Choroid plexus epithelial cell (primary cell): ENCODE data around the gene CALHM3.
A peak's percentile ranks its signal among the peaks of the same experiment; 100 is the strongest.
"Not testable (repeated sequence)": the region's sequence is repeated elsewhere in the genome, so short reads cannot be mapped to it uniquely, and the experiment has no call there.

Experiments used
- DNase-seq: peaks from one replicate; pipeline ENCODE4 v3.0.0-alpha.2; 2010; ENCODE audit warnings: low read depth
- H3K4me3 ChIP-seq: 2 replicates; pipeline ENCODE4 v1.5.1; 2011; ENCODE audit warnings: low read depth, mild to moderate bottlenecking, control low read depth, low read length, moderate library complexity
- TF ChIP-seq, protein P1 (sequence below): conservative IDR thresholded peaks from 2 replicates; pipeline ENCODE4 v1.5.1; 2011; ENCODE audit warnings: low read depth, mild to moderate bottlenecking, control low read depth, inconsistent platforms, low read length, moderate library complexity

Gene CALHM3

GRCh38 chr10:103479135-103479534 is at the start of gene CALHM3:
TSS of gene CALHM3 (minus strand) at chr10:103479240. CDS start at chr10:103479032, 208 bp downstream.
- DNase-seq: no peak
- H3K4me3 ChIP-seq: no peak within 1 kb of the TSS

GRCh38 chr10:103528549-103528948 is 49.5 kb upstream of the CALHM3 start:
- H3K4me3 ChIP-seq: no peak overlapping the region
- TF ChIP-seq, protein P1, sequence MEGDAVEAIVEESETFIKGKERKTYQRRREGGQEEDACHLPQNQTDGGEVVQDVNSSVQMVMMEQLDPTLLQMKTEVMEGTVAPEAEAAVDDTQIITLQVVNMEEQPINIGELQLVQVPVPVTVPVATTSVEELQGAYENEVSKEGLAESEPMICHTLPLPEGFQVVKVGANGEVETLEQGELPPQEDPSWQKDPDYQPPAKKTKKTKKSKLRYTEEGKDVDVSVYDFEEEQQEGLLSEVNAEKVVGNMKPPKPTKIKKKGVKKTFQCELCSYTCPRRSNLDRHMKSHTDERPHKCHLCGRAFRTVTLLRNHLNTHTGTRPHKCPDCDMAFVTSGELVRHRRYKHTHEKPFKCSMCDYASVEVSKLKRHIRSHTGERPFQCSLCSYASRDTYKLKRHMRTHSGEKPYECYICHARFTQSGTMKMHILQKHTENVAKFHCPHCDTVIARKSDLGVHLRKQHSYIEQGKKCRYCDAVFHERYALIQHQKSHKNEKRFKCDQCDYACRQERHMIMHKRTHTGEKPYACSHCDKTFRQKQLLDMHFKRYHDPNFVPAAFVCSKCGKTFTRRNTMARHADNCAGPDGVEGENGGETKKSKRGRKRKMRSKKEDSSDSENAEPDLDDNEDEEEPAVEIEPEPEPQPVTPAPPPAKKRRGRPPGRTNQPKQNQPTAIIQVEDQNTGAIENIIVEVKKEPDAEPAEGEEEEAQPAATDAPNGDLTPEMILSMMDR: no peak
- DNase-seq: no peak

More at GRCh38 chr10:103479135-103479534, at the start of gene CALHM3:
- TF ChIP-seq, protein P1: no peak

DNA sequence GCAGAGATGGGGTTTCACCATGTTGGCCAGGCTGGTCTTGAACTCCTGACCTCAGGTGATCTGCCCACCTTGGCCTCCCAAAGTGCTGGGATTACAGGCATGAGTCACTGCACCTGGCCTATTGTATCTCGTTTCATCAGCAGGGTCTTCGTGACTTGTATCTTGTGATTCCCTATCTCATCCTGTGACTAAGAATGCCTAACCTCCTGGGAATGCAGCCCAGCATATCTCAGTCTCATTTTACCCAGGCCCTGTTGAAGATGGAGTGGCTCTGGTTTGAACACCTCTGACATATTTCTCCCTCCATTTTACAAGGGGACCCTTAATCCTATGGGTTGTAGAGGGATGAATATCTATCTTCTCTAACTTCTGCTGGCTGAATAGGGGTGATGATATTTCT is 48.4 kb upstream of the CALHM3 start:
- DNase-seq: peak; percentile 47
- H3K4me3 ChIP-seq: not testable (repeated sequence)

DNA sequence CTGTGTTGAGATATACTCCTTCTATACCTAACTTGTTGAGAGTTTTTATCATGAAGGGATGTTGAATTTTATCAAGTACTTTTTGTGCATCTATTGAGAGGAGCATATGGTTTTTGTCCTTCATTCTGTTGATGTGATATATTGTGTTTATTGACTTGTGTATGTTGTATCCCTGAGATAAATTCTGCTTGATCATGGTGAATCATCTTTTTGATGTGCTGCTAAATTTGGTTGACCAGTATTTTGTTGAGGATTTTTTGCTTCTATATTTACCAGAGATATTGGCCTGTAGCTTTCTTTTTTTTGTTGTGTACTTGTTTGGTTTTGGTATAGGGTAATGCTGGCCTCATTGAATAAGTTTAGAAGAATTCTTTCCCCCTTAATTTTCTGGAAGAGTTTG is 46.9 kb upstream of the CALHM3 start:
- TF ChIP-seq, protein P1: no peak
- DNase-seq: no peak

GRCh38 chr10:103523683-103524082 is 44.6 kb upstream of the CALHM3 start:
- DNase-seq: no peak
- H3K4me3 ChIP-seq: no peak overlapping the region
- TF ChIP-seq, protein P1: no peak

More for the DNA sequence above, 46.9 kb upstream of the CALHM3 start:
- H3K4me3 ChIP-seq: no peak overlapping the region

DNA sequence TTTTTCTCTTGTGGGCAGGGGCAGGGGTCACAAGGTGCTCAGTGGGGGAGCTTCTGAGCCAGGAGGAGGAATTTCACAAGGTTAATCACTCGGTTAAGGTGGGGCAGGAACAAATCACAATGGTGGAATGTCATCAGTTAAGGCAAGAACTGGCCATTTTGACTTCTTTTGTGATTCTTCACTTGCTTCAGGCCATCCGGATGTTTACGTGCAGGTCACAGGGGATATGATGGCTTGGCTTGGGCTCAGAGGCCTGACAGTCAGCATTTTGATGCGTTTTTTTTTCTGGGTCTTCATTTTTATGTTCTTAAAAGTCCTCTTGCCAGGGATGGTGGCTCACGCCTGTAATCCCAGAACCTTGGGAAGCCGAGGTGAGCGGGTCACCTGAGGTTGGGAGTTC is 43.0 kb upstream of the CALHM3 start:
- not testable (repeated sequence) for DNase-seq

DNA sequence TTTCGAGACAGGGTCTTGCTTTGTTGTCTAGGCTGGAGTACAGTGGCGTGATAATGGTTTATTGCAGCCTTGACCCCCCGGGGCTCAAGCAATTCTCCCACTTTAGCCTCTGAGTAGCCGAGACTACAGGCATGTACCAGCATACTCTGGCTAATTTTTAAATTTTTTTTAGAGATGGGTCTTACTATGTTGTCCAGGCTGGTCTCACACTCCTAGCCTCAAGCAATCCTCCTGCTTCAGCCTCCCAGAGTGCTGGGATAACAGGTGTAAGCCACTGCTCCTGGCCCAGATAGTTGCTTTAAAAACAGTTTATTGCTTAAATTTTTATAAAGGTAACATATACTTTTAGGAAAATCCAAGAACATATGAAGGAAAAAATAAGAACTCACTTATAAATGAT is 40.8 kb upstream of the CALHM3 start:
- DNase-seq: no peak
- TF ChIP-seq, protein P1: no peak
- H3K4me3 ChIP-seq: no peak overlapping the region

More for the DNA sequence above, 43.0 kb upstream of the CALHM3 start:
- not testable (repeated sequence) for H3K4me3 ChIP-seq

DNA sequence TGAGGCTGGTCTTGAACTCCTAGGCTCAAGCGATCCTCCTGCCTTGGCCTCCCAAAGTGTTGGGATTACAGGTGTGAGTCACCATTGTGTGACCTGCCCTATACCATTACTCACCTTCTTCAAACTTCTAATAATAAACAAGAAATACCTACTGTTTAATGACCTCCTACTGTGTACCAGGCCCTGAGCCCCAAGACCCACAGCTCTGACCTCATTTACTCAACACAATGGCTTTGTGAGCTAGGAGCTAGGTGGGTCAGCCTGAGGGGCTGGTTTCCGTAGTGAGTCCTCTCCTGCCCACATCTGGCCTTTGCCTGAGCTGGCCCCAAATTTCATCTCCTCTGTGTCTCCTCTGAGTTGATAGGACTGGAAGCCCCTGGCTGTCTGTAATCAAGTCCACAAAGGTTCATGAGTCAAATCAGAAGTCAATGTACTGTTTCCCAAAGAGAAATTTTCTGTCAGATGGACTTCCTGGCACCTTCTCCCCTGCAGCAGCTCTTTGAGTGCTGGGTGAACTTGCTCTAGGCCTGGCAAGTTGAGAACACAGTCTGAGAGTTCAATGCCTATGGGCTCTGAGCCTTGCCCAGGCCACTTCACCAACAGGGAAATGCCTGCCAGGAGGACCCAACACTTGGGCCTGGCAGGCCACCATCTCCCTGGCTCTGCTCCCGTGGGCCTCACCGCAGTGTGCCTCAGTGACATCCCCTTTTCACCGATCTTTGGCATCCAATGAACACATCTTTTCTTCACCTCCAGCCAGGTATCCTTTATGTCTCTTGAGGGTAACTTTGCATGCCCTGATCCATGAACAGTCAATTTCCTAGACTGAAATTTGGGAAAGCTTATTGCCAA is 38.4 kb upstream of the CALHM3 start:
- no peak for DNase-seq
- TF ChIP-seq, protein P1: no peak
- no peak overlapping the region for H3K4me3 ChIP-seq
